Kidney (tissue), 14 donors: ENCODE data around the gene DIS3L2. TPM values are rescaled to one million over a fixed set of nuclear protein-coding genes. Genes with fewer than 3 reads are reported as not detected.

ENCODE experiments used
- DNase-seq, 5 donors: peaks; one replicate each; pipeline ENCODE4 v3.0.0-alpha.2; 2013 to 2020
- FAIRE-seq: peaks from 2 replicates; lab custom pipeline; 2012; peaks lifted over from hg19 to GRCh38; lab: Jason Lieb, UNC
- H3K27ac ChIP-seq, 2 donors: one replicate each; pipeline ENCODE4 v1.7.0; 2013; ENCODE audit warnings: low read depth in 2 of 2, low read length in 2 of 2, inconsistent platforms in 1 of 2
- H3K27me3 ChIP-seq: one replicate; pipeline ENCODE4 v1.7.1; 2013; ENCODE audit warnings: low read length, inconsistent platforms; ENCODE audit not compliant: control insufficient read depth, insufficient read depth
- H3K36me3 ChIP-seq, 3 donors: one replicate each; pipeline versions ENCODE4 v1.7.0 to v1.7.1; 2013; ENCODE audit warnings: low read length in 3 of 3, control low read depth in 1 of 3, inconsistent platforms in 1 of 3; ENCODE audit not compliant: insufficient read depth in 3 of 3, control insufficient read depth in 2 of 3
- H3K4me1 ChIP-seq, 3 donors: one replicate each; pipeline versions ENCODE4 v1.7.0 to v1.7.1; 2013; ENCODE audit warnings: low read length in 3 of 3, inconsistent platforms in 1 of 3, low read depth in 1 of 3; ENCODE audit not compliant: control insufficient read depth in 2 of 3, insufficient read depth in 2 of 3
- H3K4me3 ChIP-seq, 3 donors: one replicate each; pipeline versions ENCODE4 v1.7.0 to v1.8.1; 2013; ENCODE audit warnings: low read length in 3 of 3, control low read depth in 1 of 3, inconsistent platforms in 1 of 3
- H3K9ac ChIP-seq, 3 donors: one replicate each; pipeline versions ENCODE4 v1.7.0 to v1.7.1; 2013; ENCODE audit warnings: low read length in 3 of 3, control low read depth in 1 of 3, inconsistent platforms in 1 of 3
- H3K9me3 ChIP-seq, 3 donors: one replicate each; pipeline versions ENCODE4 v1.7.0 to v1.7.1; 2013; ENCODE audit warnings: low read length in 3 of 3, control low read depth in 1 of 3, inconsistent platforms in 1 of 3; ENCODE audit not compliant: control insufficient read depth in 2 of 3, insufficient read depth in 1 of 3
- CTCF ChIP-seq: IDR thresholded peaks from 3 replicates; pipeline ENCODE4 v1.5.1; 2012; ENCODE audit warnings: mild to moderate bottlenecking, moderate library complexity, borderline replicate concordance; ENCODE audit not compliant: insufficient read depth; ENCODE audit errors: extremely low read depth
- intact Hi-C: fragments of 100-400 bp; cut with DNase I; formaldehyde crosslinking; loops from one replicate; pipeline ENCODE4 v1.11.1; 2022
- polyA plus RNA-seq: library from polyadenylated mRNA; stranded (reverse); fragments of 350-450 nt; fragmentation: Illumina TruSeq; extraction: RNeasy Lipid Tissue Mini Kit (QIAGEN cat#74804); gene quantifications from one replicate; pipeline ENCODE4 v1.2.3, GENCODE V29; 2014; ENCODE audit warnings: low read depth, low replicate concordance; ENCODE audit not compliant: insufficient read depth
- total RNA-seq: library from RNA; stranded (reverse); fragmentation: NEBNext Ultra II Directional; extraction: Animal tissue kit (Norgen Biotek cat#: 25700); gene quantifications from one replicate; pipeline ENCODE4 v1.2.1, GENCODE V29; 2021
- donor health status: control.
- donor health status: control.
- donor health status: control.
- donor health status: control.
- donor health status: control.
- donor health status: DM: yes; HTN: yes; CAD: no.
- donor health status: Normal renal cell carcinoma (clear cell type).

The DIS3L2 gene
- total and polyA plus RNA-seq, 2 donors from 2014 or later: 12.3 to 47.7 TPM

- FAIRE-seq: no peak
- no peak overlapping the region for H3K4me3 ChIP-seq
- no peak overlapping the region for H3K27ac ChIP-seq
- peaks cover 0 to 5% (median 0%) of the 10 kb centered on the region in 3 donors for H3K4me1 ChIP-seq
- H3K9me3 ChIP-seq: no peaks in the 10 kb centered on the region
- no peaks in the 10 kb centered on the region for H3K36me3 ChIP-seq
- no peak for DNase-seq
- H3K27me3 ChIP-seq: no peaks in the 10 kb centered on the region
- H3K9ac ChIP-seq: no peak overlapping the region
- intact Hi-C loops: no loop called here
- no peak for TF ChIP-seq CTCF
Observed at GRCh38 chr2:232000439-232000838, 38.9 kb downstream of the DIS3L2 start.

- FAIRE-seq (no peak), DNase-seq (no peak)
- Histone ChIP-seq H3K27ac (no peak overlapping the region), H3K4me1 (peaks cover 0 to 5% (median 0%) of the 10 kb centered on the region in 3 donors), H3K9me3 (no peaks in the 10 kb centered on the region), H3K9ac (no peak overlapping the region), H3K4me3 (no peak overlapping the region), H3K27me3 (no peaks in the 10 kb centered on the region), H3K36me3 (no peaks in the 10 kb centered on the region)
- TF ChIP-seq CTCF: no peak
- intact Hi-C loops: no loop called here
Observed at GRCh38 chr2:232001073-232001472, 39.6 kb downstream of the DIS3L2 start.

GRCh38 chr2:232006253-232006652 is 44.7 kb downstream of the DIS3L2 start:
- no peak for TF ChIP-seq CTCF
- Histone ChIP-seq H3K4me1 (no peaks in the 10 kb centered on the region), H3K9ac (no peak overlapping the region), H3K27ac (no peak overlapping the region), H3K36me3 (no peaks in the 10 kb centered on the region), H3K27me3 (no peaks in the 10 kb centered on the region), H3K4me3 (no peak overlapping the region), H3K9me3 (no peaks in the 10 kb centered on the region)
- intact Hi-C loops: no loop called here
- FAIRE-seq (no peak), DNase-seq (no peak)
